Stimulated activated CD8-positive, alpha-beta memory T cell treated with anti-CD3 and anti-CD28 coated beads, Interleukin-4, amount 100 ng/mL, for 4 hours (primary cell): ENCODE measurements around the gene MTX2.

ENCODE experiments used
- DNase-seq, 2 donors: peaks; one replicate each; pipeline ENCODE4 v3.0.0-alpha.2; 2020; ENCODE audit warnings: low read depth in 2 of 2, low spot score in 1 of 2

Gene MTX2

DNA sequence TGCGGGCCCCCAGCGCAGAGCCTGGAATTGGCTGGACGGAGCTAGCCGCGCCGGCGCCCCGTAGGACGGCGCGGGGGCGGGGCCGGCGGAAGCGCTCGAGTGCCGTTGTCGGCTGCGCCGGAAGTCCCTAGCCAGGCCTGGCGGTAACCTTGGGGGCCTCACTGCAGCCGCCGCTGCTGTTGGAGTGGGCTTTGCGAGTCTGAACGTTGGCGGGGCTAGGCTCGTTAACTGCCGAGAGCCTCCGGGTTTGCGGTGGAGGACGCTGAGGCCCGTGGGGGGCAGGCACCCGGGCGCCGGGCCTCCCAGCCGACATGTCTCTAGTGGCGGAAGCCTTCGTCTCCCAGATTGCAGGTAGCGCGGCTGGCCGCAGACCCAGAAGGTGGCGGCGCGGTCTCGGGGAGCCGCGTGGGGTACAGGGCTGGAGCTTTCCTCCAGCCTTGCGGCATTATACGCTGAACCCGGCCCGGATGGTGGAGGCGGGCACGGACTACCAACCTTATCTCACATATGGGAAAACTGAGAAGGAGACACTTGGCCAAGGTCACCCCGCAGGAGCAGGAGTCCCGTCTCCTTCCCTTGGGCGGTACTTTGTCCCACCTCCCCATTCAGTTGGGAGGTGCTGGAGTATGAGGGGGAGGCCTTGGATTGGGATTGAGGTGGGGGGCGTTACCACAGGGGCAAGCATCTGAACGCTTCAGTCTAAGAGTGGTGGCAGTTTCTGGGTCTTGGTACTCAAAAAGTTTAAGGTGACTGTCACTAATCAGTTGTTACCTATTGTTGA lies at the start of gene MTX2:
TSS of gene MTX2 (plus strand) at position 124 of the 781 bp plus-strand sequence. CDS start at position 312, 188 bp downstream.
- DNase-seq = peak; percentile 19 to 53

GRCh38 chr2:176227874-176228273 lies 41.4 kb upstream of the MTX2 start:
- no peak for DNase-seq

- DNase-seq = no peak
These were observed 35.1 kb upstream of the MTX2 start for GRCh38 chr2:176234156-176234555.

DNA sequence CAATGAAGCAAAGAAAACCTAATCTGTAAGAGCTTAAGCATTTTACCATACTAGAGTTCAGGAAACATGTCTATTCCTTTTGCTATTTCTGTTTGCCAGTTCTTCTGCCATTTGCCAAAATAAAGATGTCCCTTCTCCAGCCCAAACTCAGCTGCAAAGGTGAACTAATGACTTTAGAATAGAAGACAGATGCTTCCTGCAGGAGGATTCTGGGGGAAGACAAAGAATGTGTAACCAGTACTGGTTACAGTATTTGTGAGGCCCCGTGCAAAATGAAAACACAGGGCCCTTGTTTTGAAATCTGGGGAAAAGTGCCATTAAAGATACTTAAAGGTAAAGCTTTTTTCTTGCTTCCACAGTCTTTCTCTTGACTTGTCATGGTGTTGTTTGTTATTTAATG lies 34.3 kb upstream of the MTX2 start:
- DNase-seq = no peak

DNA sequence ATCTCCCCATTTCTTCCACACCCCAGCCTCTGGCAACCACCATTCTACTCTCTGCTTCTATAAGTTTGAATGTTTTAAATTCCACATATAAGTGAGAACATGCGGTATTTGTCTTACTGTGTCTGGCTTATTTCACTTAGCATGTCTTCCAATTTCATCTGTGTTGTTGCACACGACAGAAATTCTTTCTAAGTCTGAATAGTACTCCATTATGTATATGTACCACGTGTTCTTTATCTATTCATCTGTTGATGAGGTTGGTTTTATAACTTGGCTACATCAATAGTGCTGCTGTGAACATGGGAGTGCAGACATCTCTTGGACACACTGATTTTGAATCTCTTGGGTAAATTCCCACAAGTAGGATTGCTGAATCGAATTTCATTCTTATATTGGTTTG lies 31.8 kb upstream of the MTX2 start:
- DNase-seq = no peak

- DNase-seq = no peak
These were observed 30.2 kb upstream of the MTX2 start for GRCh38 chr2:176239031-176239430.

DNA sequence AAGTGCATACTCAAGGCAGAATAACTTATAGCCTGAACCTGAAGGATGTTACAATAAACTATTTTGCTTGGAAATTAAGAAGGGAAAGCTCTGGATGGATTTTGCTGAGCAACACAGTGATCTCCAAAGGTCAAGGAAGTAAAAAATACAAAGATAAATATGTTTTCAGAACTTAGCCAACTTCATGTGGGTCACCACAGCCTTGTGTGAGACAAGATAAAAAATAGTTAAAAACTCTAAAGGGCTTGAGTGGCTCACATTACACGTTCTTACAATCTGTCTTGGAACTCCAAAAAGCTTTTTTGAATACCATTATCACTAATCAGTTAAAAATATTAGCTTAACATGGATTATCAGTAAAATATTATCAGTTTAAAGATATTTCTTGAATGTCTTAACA lies 28.9 kb upstream of the MTX2 start:
- no peak for DNase-seq

DNA sequence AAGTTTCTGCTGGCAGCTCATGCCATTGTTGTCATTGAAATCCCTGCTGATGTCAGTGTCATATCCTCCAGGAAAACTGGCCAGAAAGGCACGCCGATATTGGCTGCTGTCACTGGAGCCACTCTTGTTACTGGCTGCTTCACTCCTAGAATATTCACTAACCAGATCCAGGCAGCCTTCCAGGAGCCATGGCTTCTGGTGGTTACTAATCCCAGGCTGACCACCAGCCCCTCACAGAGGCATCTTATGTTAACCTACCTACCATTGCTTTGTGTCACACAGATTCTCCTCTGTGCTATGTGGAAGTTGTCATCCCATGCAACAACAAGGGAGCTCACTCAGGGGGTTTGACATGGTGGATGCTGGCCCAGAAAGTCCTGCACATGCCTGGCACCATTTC lies 27.0 kb upstream of the MTX2 start:
- no peak for DNase-seq

- no peak for DNase-seq
These were observed 22.9 kb upstream of the MTX2 start for GRCh38 chr2:176246331-176246730.

DNA sequence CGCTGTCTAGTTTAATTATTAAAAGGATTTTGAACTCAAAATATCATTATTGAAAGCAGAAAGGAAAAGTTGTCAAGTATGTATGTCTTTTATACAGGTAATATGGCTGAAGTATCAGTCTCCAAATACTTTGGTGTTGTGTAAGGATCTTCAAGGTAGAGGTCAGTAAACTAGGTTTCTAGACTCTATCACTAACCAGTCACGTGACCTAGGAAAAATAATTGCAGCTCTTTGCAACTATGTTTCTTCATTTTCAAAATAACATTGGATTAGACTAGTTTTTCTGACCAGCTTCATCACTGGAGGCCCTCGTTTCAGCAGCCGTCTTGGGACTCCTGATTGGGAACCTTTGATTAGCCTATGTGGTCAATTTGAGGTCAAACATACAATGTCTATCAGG lies 21.4 kb upstream of the MTX2 start:
- DNase-seq = no peak

GRCh38 chr2:176251928-176252327 lies 17.3 kb upstream of the MTX2 start:
- no peak for DNase-seq

DNA sequence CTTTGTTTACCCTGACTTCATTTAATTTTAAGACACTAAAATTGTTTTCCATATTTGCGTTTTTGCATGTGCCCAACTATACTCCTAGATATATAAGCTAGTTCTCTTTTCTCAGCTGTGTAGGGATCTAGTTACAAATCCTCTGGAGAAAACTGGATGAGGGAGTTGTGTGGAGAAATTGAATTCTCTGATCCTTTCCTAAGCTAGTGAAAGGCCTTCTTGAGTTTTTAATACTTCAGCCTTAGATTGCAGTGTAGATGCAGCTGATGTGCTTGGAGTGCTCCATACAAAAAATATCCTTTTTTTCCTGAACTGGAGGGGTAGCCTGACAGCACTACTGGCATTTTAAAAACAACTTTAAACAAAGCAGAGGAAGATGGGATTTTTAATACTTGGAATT lies 8.6 kb upstream of the MTX2 start:
- no peak for DNase-seq

DNA sequence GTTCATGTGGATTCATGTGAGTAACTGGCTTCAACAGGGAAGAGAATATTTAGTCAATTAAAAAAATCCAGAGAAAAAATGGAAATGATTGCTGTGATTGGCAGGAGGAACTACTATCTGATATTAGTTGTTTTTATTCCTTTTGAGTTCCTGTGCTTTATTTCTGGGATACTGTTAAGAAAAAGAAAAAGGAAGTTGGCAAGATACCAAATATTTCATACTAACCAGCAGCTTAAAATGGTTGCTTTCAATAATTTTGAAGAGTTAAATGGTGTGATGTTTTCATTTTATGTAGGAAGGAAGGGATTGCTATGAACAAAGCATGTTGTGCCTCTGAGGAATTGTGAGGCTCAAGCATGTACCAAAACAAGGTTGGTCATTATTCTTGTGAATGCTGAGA lies 8.1 kb upstream of the MTX2 start:
- DNase-seq = no peak

GRCh38 chr2:176268976-176269318 lies 295 bp upstream of the MTX2 start:
- no peak for DNase-seq

DNA sequence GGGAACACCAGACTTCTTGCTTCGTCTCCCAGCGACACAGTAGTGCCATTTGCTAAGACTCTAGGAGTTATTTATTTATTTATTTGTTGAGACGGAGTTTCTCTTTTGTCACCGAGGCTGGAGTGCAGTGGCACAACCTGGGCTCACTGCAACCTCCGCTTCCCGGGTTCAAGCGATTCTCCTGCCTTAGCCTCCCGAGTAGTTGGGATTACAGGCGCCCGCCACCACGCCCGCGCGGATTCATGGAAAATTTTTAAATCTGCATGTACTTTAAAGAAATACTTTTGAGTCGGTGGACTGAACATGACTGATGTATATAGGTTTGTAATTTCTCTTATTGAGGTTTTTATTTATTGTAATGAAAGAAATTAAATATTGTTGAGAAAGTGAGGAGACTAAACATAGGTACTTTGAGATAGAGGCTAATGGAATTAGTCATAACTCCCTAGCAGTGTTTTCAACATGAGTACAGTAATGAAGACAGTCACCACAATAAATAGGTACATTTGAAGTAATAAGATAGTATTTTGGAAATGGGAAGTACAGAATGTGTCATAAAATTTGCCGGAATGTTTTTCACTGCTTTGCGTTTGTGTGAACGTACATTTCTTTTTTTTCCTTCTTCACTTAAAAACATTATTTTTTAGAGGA lies 983 bp downstream of the MTX2 start:
- DNase-seq = no peak

- DNase-seq = no peak
These were observed 3.7 kb downstream of the MTX2 start for GRCh38 chr2:176272870-176273459.

DNA sequence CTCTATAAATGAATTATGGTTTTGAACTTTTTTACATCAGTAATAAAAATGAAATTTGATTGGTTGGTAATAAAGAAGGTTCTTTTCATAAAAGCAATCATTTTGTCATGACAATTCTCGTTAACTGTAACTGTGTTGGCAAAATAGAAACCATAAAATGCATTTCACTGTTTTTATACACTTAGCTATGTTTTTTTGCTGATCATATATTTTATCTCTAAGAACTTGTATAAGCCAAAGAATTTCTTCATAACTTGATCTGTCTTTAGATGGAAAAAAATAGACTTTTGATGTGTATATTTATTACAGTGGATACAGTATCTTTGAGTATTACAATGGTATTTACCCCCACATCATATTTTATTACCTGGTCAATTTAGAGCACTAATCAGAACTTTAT lies 9.7 kb downstream of the MTX2 start:
- DNase-seq = no peak

- no peak for DNase-seq
These were observed 10.9 kb downstream of the MTX2 start for GRCh38 chr2:176280156-176280555.

GRCh38 chr2:176280867-176281658 lies 11.8 kb downstream of the MTX2 start:
- DNase-seq = no peak

GRCh38 chr2:176283291-176284068 lies 14.2 kb downstream of the MTX2 start:
- DNase-seq = no peak

DNA sequence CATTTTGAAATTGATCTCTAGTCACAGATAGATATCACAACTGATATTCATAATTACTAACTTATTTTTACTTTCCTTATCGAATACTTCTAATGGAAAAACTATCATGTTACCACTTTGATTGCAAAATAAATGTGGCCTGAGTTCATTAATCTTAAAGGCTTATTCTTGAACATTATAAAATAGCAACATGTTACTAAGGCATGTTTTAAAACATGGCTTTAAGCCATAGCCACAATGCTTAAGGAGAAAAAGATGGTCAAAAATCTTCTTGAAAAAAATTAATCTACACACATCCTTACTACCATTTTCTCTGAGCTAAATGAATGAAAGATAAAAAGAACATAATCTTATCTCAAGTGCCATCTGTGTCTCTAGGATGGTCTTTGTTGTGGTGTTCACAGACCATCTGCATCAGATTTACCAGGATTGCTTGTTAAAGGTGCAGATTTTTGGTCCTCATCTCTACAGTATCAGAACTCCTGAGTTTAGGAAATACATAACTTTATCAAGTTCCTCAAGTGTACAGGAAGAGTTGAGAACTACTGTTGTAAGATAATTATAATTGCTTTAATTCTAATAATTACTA lies 15.3 kb downstream of the MTX2 start:
- DNase-seq = no peak
